Ectodermal cell (in vitro differentiated cells): Measurements from ENCODE around the gene CTNNA3.

Source experiments
- H3K27ac ChIP-seq: 2 replicates; pipeline ENCODE4 v1.7.0; 2013; ENCODE audit warnings: mild to moderate bottlenecking, low read depth, low read length; ENCODE audit not compliant: insufficient read depth, poor library complexity, severe bottlenecking
- H3K27me3 ChIP-seq: 2 replicates; pipeline ENCODE4 v1.7.0; 2013; ENCODE audit warnings: mild to moderate bottlenecking, low read length; ENCODE audit not compliant: insufficient read depth, control insufficient read depth, poor library complexity, severe bottlenecking
- H3K36me3 ChIP-seq: one replicate; pipeline ENCODE4 v1.7.0; 2013; ENCODE audit warnings: low read length; ENCODE audit not compliant: control insufficient read depth, insufficient read depth
- H3K4me1 ChIP-seq: one replicate; pipeline ENCODE4 v1.7.0; 2013; ENCODE audit warnings: low read length; ENCODE audit not compliant: control insufficient read depth, insufficient read depth
- H3K4me3 ChIP-seq: 2 replicates; pipeline ENCODE4 v1.7.0; 2013; ENCODE audit warnings: low read depth, low read length, control low read depth; ENCODE audit not compliant: insufficient read depth
- H3K9me3 ChIP-seq: 2 replicates; pipeline ENCODE4 v1.7.0; 2013; ENCODE audit warnings: mild to moderate bottlenecking, low read length, moderate library complexity; ENCODE audit not compliant: control insufficient read depth
- WGBS, 2 experiments: methylation state at CpG; one replicate each; pipeline ENCODE4 v1.1.7; 2013; ENCODE audit warnings: missing lambda C conversion rate in 2 of 2; 5-methylcytosine and 5-hydroxymethylcytosine counted together

Gene CTNNA3

GRCh38 chr10:66283874-66284464 is 1412.0 kb downstream of the CTNNA3 start:
- Histone ChIP-seq H3K4me3 (no peak overlapping the region), H3K36me3 (no peaks in the 10 kb centered on the region), H3K9me3 (no peaks in the 10 kb centered on the region), H3K27me3 (no peaks in the 10 kb centered on the region), H3K4me1 (no peaks in the 10 kb centered on the region), H3K27ac (no peak overlapping the region)
- 91 to 96% methylated on average over 4 of the region's 4 CpGs for WGBS, 2 experiments

GRCh38 chr10:66283064-66283463 is 1412.9 kb downstream of the CTNNA3 start:
- H3K4me3 ChIP-seq = no peak overlapping the region
- H3K4me1 ChIP-seq = no peaks in the 10 kb centered on the region
- no peaks in the 10 kb centered on the region for H3K9me3 ChIP-seq
- no peaks in the 10 kb centered on the region for H3K36me3 ChIP-seq
- WGBS, 2 experiments = 89 to 100% methylated on average over 1 to 2 of the region's 2 CpGs
- no peaks in the 10 kb centered on the region for H3K27me3 ChIP-seq
- no peak overlapping the region for H3K27ac ChIP-seq

- no peak overlapping the region for H3K27ac ChIP-seq
- no CpG with 5 or more reads among the region's 1 CpG for WGBS, 2 experiments
Observed at GRCh38 chr10:66281327-66281726, 1414.7 kb downstream of the CTNNA3 start.

GRCh38 chr10:66277481-66277880 is 1418.5 kb downstream of the CTNNA3 start:
- Histone ChIP-seq H3K36me3 (no peaks in the 10 kb centered on the region), H3K4me3 (no peak overlapping the region), H3K27me3 (no peaks in the 10 kb centered on the region), H3K4me1 (no peaks in the 10 kb centered on the region), H3K27ac (no peak overlapping the region), H3K9me3 (no peaks in the 10 kb centered on the region)
- WGBS, 2 experiments = 67 to 77% methylated on average over 2 to 4 of the region's 4 CpGs

More at GRCh38 chr10:66281327-66281726, 1414.7 kb downstream of the CTNNA3 start:
- Histone ChIP-seq H3K27me3 (no peaks in the 10 kb centered on the region), H3K4me3 (no peak overlapping the region), H3K4me1 (no peaks in the 10 kb centered on the region), H3K9me3 (no peaks in the 10 kb centered on the region), H3K36me3 (no peaks in the 10 kb centered on the region)

- Histone ChIP-seq H3K9me3 (no peaks in the 10 kb centered on the region), H3K4me3 (no peak overlapping the region), H3K4me1 (no peaks in the 10 kb centered on the region), H3K27ac (no peak overlapping the region), H3K27me3 (no peaks in the 10 kb centered on the region), H3K36me3 (no peaks in the 10 kb centered on the region)
- WGBS, 2 experiments = 89 to 93% methylated on average over 1 to 2 of the region's 3 CpGs
Observed at GRCh38 chr10:66273966-66274519, 1422.0 kb downstream of the CTNNA3 start.

- WGBS, 2 experiments = 90 to 95% methylated on average over 1 of the region's 1 CpG
- no peak overlapping the region for H3K4me3 ChIP-seq
- H3K9me3 ChIP-seq = no peaks in the 10 kb centered on the region
- no peaks in the 10 kb centered on the region for H3K27me3 ChIP-seq
- H3K27ac ChIP-seq = no peak overlapping the region
- no peaks in the 10 kb centered on the region for H3K4me1 ChIP-seq
- H3K36me3 ChIP-seq = no peaks in the 10 kb centered on the region
Observed at GRCh38 chr10:66265398-66265797, 1430.6 kb downstream of the CTNNA3 start.

- no peaks in the 10 kb centered on the region for H3K9me3 ChIP-seq
Observed at GRCh38 chr10:66259836-66260235, 1436.2 kb downstream of the CTNNA3 start.

GRCh38 chr10:66258693-66259092 is 1437.3 kb downstream of the CTNNA3 start:
- H3K9me3 ChIP-seq = no peaks in the 10 kb centered on the region
- no peak overlapping the region for H3K27ac ChIP-seq
- peaks cover 3% of the 10 kb centered on the region for H3K4me1 ChIP-seq
- H3K36me3 ChIP-seq = no peaks in the 10 kb centered on the region
- H3K4me3 ChIP-seq = no peak overlapping the region
- WGBS, 2 experiments = 84 to 88% methylated on average over 2 of the region's 2 CpGs
- H3K27me3 ChIP-seq = no peaks in the 10 kb centered on the region

More at GRCh38 chr10:66259836-66260235, 1436.2 kb downstream of the CTNNA3 start:
- no peak overlapping the region for H3K4me3 ChIP-seq
- H3K36me3 ChIP-seq = no peaks in the 10 kb centered on the region
- WGBS, 2 experiments = 81 to 93% methylated on average over 2 of the region's 2 CpGs
- peaks cover 3% of the 10 kb centered on the region for H3K4me1 ChIP-seq
- H3K27me3 ChIP-seq = no peaks in the 10 kb centered on the region
- H3K27ac ChIP-seq = no peak overlapping the region

- no peaks in the 10 kb centered on the region for H3K9me3 ChIP-seq
- no peaks in the 10 kb centered on the region for H3K36me3 ChIP-seq
- no peak overlapping the region for H3K27ac ChIP-seq
- H3K4me1 ChIP-seq = peaks cover 3% of the 10 kb centered on the region
- no peak overlapping the region for H3K4me3 ChIP-seq
- H3K27me3 ChIP-seq = no peaks in the 10 kb centered on the region
- 92 to 100% methylated on average over 1 of the region's 1 CpG for WGBS, 2 experiments
Observed at GRCh38 chr10:66257801-66258200, 1438.2 kb downstream of the CTNNA3 start.

GRCh38 chr10:66252986-66253385 is 1443.0 kb downstream of the CTNNA3 start:
- no peak overlapping the region for H3K27ac ChIP-seq
- no peaks in the 10 kb centered on the region for H3K27me3 ChIP-seq
- no peaks in the 10 kb centered on the region for H3K4me1 ChIP-seq
- no peaks in the 10 kb centered on the region for H3K9me3 ChIP-seq
- H3K4me3 ChIP-seq = no peak overlapping the region
- H3K36me3 ChIP-seq = no peaks in the 10 kb centered on the region
